ENCODE measurements around the gene SEC11C. TPM values are rescaled to one million over a fixed set of nuclear protein-coding genes. Genes with fewer than 3 reads are reported as not detected.

SEC11C gene
- total RNA-seq, 1 experiment from 2014 or later: 50.6 TPM

GRCh38 chr18:59159265-59159664, 19.6 kb downstream of the SEC11C start:
- Histone ChIP-seq H4K20me1 (ENCODE audit: low read length) (no peaks in the 10 kb centered on the region), H3K27me3 (ENCODE audit: low read length) (no peaks in the 10 kb centered on the region), H3K4me1 (ENCODE audit: insufficient read depth, low read length) (no peaks in the 10 kb centered on the region), H2AFZ (ENCODE audit: low read length) (no peak overlapping the region), H3K9ac (ENCODE audit: low read length) (no peak overlapping the region), H3K27ac (ENCODE audit: low read length) (no peak overlapping the region), H3K4me2 (ENCODE audit: low read length) (no peak overlapping the region), H3K9me2 (replicated peaks; ENCODE audit: low read length) (no peaks in the 10 kb centered on the region), H3F3A (ENCODE audit: low read length, unreplicated experiment) (no peaks in the 10 kb centered on the region), H3K36me3 (ENCODE audit: low read depth, low read length) (no peaks in the 10 kb centered on the region), H3K79me2 (ENCODE audit: low read length) (no peaks in the 10 kb centered on the region), H3K4me3 (ENCODE audit: low read length) (no peak overlapping the region), H3K9me3 (ENCODE audit: low read length) (no peaks in the 10 kb centered on the region)
- BruUV-seq (replicated peaks): no TSS peak
- TF ChIP-seq CTCF (conservative IDR thresholded peaks at IDR 0.05; ENCODE audit: low read depth, low read length) (no peak), EZH2phosphoT487 (IDR thresholded peaks at IDR 0.05; ENCODE audit: borderline replicate concordance, low read length) (no peak), EZH2 (IDR thresholded peaks at IDR 0.05; ENCODE audit: low read length, unreplicated experiment) (no peak)
- CTCF ChIA-PET: no interaction called here
- ATAC-seq: no peak
- intact Hi-C loops (cut with micrococcal nuclease): no loop called here
- no peak for DNase-seq
- POLR2A ChIA-PET (ENCODE audit: unreplicated experiment): no interaction called here

GRCh38 chr18:59159986-59160385, 20.3 kb downstream of the SEC11C start:
- DNase-seq (no peak), ATAC-seq (no peak)
- H2AFZ ChIP-seq (ENCODE audit: low read length): no peak overlapping the region
- no peaks in the 10 kb centered on the region for H4K20me1 ChIP-seq (ENCODE audit: low read length)
- BruUV-seq (replicated peaks): no TSS peak
- H3K79me2 ChIP-seq (ENCODE audit: low read length): no peaks in the 10 kb centered on the region
- no peaks in the 10 kb centered on the region for H3K9me2 ChIP-seq (replicated peaks; ENCODE audit: low read length)
- ChIA-PET POLR2A (ENCODE audit: unreplicated experiment) (no interaction called here), CTCF (no interaction called here)
- no peak overlapping the region for H3K9ac ChIP-seq (ENCODE audit: low read length)
- no peak overlapping the region for H3K4me2 ChIP-seq (ENCODE audit: low read length)
- H3K27me3 ChIP-seq (ENCODE audit: low read length): no peaks in the 10 kb centered on the region
- H3K9me3 ChIP-seq (ENCODE audit: low read length): no peaks in the 10 kb centered on the region
- no peak overlapping the region for H3K4me3 ChIP-seq (ENCODE audit: low read length)
- H3F3A ChIP-seq (ENCODE audit: low read length, unreplicated experiment): no peaks in the 10 kb centered on the region
- intact Hi-C loops (cut with micrococcal nuclease): no loop called here
- TF ChIP-seq EZH2 (IDR thresholded peaks at IDR 0.05; ENCODE audit: low read length, unreplicated experiment) (no peak), EZH2phosphoT487 (IDR thresholded peaks at IDR 0.05; ENCODE audit: borderline replicate concordance, low read length) (no peak), CTCF (conservative IDR thresholded peaks at IDR 0.05; ENCODE audit: low read depth, low read length) (no peak)
- H3K27ac ChIP-seq (ENCODE audit: low read length): no peak overlapping the region
- H3K4me1 ChIP-seq (ENCODE audit: insufficient read depth, low read length): no peaks in the 10 kb centered on the region
- H3K36me3 ChIP-seq (ENCODE audit: low read depth, low read length): no peaks in the 10 kb centered on the region

GRCh38 chr18:59172664-59173249, 33.1 kb downstream of the SEC11C start:
- CTCF ChIA-PET: no interaction called here
- intact Hi-C loops (cut with micrococcal nuclease): no loop called here
- Histone ChIP-seq H3K9ac (ENCODE audit: low read length) (no peak overlapping the region), H3K4me2 (ENCODE audit: low read length) (no peak overlapping the region), H3K4me3 (ENCODE audit: low read length) (no peak overlapping the region), H3K4me1 (ENCODE audit: insufficient read depth, low read length) (no peaks in the 10 kb centered on the region), H3K36me3 (ENCODE audit: low read depth, low read length) (no peaks in the 10 kb centered on the region), H3K27me3 (ENCODE audit: low read length) (no peaks in the 10 kb centered on the region), H4K20me1 (ENCODE audit: low read length) (no peaks in the 10 kb centered on the region), H3K9me3 (ENCODE audit: low read length) (peaks cover 5% of the 10 kb centered on the region; the same call in 1 of the 2 replicates), H3K27ac (ENCODE audit: low read length) (no peak overlapping the region), H3K79me2 (ENCODE audit: low read length) (no peaks in the 10 kb centered on the region), H2AFZ (ENCODE audit: low read length) (no peak overlapping the region), H3F3A (ENCODE audit: low read length, unreplicated experiment) (no peaks in the 10 kb centered on the region), H3K9me2 (replicated peaks; ENCODE audit: low read length) (no peaks in the 10 kb centered on the region)
- POLR2A ChIA-PET (ENCODE audit: unreplicated experiment): no interaction called here
- no peak for DNase-seq
- no TSS peak for BruUV-seq (replicated peaks)
- no peak for ATAC-seq
- no peak for TF ChIP-seq CTCF (conservative IDR thresholded peaks at IDR 0.05; ENCODE audit: low read depth, low read length)
- TF ChIP-seq EZH2phosphoT487 (IDR thresholded peaks at IDR 0.05; ENCODE audit: borderline replicate concordance, low read length): no peak
- TF ChIP-seq EZH2 (IDR thresholded peaks at IDR 0.05; ENCODE audit: low read length, unreplicated experiment): no peak

Measured in PC-3 (cell line).